ENCODE measurements around the gene NELL1.

Gene NELL1

DNA sequence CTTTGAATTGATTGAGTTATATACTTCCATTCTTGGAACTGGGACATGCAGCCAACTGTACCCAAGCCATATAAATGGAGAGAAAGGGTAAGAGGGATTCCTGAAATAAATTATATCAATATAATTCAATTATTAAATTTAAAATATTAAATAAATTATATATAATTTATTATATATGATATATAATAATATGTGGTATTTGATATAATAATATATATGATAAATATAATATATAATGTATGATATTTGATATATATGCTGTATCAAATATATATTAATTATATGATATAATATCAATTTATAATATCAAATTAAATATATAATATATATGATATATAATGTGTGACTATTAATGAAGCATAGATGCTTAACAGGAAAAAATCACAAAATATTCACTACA is 677.0 kb downstream of the NELL1 start:
- no peak for DNase-seq (ENCODE audit: low read depth)

GRCh38 chr11:21350613-21351012 is 681.2 kb downstream of the NELL1 start:
- DNase-seq (ENCODE audit: low read depth), result no peak

DNA sequence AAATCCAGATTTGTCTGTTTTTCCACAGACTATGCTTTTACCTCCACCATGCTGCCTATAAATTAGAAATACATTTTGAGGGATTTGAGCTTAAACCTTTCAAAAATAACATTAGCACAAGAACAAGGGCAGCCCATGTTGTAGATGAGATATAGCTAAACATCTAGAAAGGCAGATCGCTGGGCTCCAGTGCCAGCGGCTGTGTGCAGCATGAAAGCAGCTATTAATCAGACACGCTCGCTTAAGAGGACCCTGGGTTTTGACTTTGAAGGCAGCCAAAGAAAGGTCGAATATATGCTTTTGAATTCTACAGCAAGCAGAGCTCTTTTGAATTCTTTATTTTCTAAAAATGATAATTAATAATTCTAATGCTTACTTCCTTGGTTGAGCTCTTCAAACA is 684.0 kb downstream of the NELL1 start:
- no peak for DNase-seq (ENCODE audit: low read depth)

- DNase-seq (ENCODE audit: low read depth), result no peak
These were observed 695.7 kb downstream of the NELL1 start for GRCh38 chr11:21364866-21365624.

GRCh38 chr11:21369947-21370346 is 700.6 kb downstream of the NELL1 start:
- no peak for DNase-seq (ENCODE audit: low read depth)

DNA sequence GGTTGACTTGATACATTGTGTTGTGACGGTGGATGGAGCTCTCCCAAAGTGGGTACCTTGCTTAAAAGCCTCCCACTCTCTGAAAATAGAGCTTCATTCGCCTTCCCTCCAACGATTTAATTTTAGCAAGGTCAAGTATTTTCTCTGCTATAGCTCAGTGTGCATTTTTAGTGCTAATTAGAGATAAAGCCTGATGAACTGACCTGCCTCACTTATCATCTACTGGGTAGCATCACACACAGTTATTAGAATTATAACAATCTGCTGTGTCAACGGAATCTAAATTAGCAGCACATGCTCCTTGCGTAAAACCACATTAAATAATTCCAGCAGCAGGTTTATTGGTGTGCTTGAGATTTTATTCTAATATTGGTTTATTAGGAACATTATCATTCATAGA is 701.7 kb downstream of the NELL1 start:
- DNase-seq (ENCODE audit: low read depth), result no peak

DNA sequence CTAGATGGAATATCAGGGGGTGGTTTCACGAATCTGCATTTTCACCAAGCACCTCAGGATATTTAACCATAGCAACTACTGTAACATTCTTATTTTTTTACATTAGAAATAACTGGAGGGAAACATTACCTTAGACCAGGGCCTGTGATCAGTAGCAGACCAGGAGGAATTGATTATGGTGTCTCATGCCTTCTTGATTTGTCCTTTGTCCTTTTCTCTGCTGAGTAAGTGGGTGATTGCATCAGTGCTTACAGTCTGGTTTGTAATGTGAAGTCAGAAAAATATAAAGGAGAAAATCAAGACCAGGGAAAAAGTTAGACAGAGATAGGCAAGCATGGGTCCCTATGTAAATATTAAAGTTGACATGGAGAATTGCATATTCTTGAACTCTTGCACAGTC is 703.3 kb downstream of the NELL1 start:
- no peak for DNase-seq (ENCODE audit: low read depth)

DNA sequence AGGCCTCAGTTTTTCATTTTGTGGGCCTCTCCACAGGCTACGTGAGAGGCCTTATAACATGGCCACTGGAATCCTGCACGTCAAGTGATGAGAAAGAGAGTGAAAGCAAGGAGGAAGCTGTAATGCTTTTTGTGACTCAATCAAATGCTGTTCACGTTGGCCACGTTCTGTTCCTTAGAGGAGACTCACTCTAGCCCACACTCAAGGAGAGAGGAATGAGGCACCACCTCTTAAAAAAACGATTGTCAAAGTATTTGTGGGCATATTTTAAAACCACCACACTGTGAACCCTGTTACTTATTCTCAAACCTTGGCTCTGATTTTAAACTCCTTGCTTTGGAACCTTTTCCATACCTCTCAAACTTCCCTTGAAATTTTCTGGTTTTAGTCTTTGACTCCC is 705.0 kb downstream of the NELL1 start:
- no peak for DNase-seq (ENCODE audit: low read depth)

DNA sequence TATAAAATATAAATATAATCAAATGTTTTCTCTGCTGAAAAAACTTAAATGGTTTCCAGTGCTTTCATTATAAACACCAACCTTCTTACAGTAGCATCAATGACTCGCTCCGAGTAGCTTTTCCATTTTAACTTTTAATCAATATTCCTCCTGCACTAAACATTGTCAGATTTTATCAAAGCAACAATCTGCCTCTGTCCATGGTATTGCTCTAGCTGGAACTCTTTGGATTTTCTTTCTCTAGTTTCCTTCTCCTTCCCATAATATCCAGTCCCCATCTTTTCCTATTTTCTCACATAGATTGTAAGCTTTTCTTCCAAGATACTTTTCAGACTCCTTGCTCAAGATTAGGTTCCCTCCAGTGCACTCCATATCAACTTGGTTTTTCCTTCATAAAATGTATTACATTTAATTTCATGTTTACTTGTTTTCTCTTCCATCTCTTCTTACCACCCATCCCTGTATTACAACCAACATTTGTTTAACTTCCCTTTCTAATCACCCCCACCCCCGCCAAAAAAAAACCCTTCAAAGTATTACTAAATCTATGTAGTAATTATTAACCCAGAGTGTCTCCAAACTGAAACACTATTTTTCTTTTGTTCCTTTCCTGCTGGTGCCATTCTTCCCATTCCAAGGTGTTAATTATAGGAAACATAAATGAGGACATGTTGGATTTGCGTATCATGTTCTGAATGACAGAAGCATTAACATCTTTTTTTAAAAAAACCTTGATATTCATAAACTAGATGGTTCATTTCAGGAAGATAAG is 716.5 kb downstream of the NELL1 start:
- DNase-seq (ENCODE audit: low read depth), result no peak

- no peak for DNase-seq (ENCODE audit: low read depth)
These were observed 721.0 kb downstream of the NELL1 start for GRCh38 chr11:21390430-21390829.

GRCh38 chr11:21396342-21397008 is 727.1 kb downstream of the NELL1 start:
- DNase-seq (ENCODE audit: low read depth), result no peak

DNA sequence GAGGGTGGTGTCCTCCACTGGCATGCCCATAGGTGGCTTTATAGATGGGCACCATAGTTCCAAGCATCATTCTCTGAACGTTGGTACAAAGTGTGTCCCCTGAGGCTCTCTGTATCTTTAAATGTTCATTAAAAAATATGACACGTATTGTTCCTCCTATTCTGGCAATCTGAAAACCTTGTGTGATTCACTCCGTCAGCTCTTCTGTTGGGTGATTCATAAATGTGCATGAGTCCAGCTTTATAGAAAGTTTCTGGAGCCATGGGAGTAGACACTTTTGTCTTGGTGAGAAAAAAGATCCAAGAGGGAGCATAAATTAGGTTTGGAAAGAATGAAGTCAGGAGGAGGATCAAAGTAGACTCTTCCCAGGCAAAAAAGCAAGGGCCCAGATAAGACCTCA is 728.8 kb downstream of the NELL1 start:
- DNase-seq (ENCODE audit: low read depth), result no peak

GRCh38 chr11:21401496-21401895 is 732.1 kb downstream of the NELL1 start:
- no peak for DNase-seq (ENCODE audit: low read depth)

DNA sequence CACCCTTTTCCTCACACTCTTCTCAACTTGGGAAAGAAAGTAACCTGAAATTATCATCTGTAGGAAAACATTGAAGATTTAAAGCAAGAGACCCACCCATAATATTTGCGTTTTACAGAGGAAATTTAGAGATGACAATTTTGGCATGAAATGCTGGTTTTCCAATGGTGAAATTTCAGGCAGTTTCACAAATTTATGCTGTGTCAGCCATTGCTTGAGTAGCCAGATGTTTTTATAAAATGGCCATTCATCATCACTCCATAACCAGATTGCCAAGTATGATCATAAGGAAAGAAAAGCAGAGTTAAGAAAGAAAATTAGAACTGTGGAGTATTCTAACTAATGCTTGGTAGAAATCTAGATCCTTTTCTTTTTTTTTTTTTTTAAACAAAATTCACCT is 732.9 kb downstream of the NELL1 start:
- no peak for DNase-seq (ENCODE audit: low read depth)

DNA sequence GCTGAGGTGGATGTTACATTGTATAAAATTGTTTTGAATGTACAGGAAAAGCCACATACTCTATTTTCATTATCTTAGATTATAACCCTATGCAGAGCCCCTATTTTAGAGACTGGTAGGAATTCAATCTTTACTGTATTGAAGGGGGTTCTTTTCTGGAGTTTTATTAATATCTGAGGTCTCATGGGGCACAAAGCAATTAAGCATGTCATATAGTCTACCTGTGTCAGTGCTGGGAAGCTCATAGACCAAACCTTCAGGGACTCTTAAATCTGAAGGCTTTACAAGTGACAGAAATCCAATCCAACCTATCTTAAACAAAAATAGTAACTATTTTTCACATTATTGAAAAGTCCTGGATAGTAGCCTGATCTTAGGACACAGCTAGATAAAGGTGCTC is 733.7 kb downstream of the NELL1 start:
- DNase-seq (ENCODE audit: low read depth), result no peak

GRCh38 chr11:21405422-21405821 is 736.0 kb downstream of the NELL1 start:
- DNase-seq (ENCODE audit: low read depth), result no peak

- no peak for DNase-seq (ENCODE audit: low read depth)
These were observed 741.1 kb downstream of the NELL1 start for GRCh38 chr11:21410513-21410912.

- DNase-seq (ENCODE audit: low read depth), result no peak
These were observed 741.7 kb downstream of the NELL1 start for GRCh38 chr11:21411104-21411503.

- DNase-seq (ENCODE audit: low read depth), result no peak
These were observed 742.2 kb downstream of the NELL1 start for GRCh38 chr11:21411597-21411996.

DNA sequence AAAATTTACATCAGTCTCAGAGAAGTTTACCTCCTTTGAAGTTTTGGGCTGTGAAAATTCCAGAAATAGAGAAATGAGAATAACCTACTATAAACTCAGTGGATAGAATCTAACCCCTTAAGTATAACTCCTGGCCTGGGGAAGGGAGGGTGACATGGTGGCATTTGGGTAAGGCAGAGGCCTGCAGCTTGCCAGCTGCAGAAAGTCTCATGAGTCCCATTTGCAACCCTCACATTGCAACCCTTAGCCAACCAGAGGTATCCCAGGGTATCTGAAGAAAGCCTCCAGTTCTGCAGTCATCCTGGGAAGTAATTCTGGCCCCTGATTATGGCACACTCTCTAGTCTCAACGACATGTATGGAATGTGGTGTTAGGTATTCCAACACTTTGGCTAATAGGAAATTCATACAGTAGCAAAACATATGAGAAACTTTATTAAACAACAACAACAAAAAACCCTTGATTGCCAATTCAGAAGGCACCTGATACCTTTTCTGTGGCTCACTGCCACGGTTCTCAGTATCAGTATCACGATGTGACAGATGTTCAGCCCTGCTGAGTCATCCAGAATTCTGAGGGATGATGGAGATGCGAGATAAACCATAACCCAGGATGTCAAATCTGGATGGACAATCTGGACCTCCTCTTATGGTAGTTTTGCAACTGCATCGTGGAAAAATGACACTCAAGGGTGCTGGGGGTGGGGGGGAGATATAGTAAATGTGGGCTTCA is 743.4 kb downstream of the NELL1 start:
- DNase-seq (ENCODE audit: low read depth), result no peak

GRCh38 chr11:21414953-21415352 is 745.6 kb downstream of the NELL1 start:
- no peak for DNase-seq (ENCODE audit: low read depth)

DNA sequence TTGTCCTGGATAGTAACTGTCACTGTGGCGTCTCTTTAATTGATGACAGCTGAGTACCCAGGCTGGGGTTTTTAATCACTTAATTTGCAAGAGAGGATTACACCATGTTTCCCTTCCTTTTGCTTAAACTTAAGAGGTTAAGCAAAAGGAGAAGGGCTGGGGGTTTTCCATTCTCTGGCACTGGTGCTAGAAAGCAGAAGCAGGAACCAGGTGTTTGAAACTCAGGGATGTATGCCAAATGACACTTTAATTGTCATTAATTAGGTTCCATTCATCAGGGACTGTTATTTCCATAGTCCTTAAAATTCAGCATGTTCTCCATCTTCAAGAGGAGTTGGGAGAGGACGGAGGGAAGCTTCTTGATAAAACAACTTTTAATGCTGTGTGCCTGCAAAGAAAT is 746.2 kb downstream of the NELL1 start:
- DNase-seq (ENCODE audit: low read depth), result no peak

All from stimulated activated CD8-positive, alpha-beta memory T cell treated with anti-CD3 and anti-CD28 coated beads, Interleukin-15, amount 100 ng/mL, for 1 hour (primary cell).